ENCODE measurements around the gene MIPOL1.

Gene MIPOL1

GRCh38 chr14:37585101-37585511 lies 387.4 kb downstream of the MIPOL1 start:
- DNase-seq (ENCODE audit: extremely low read depth, insufficient read length) = no peak
- no peaks in the 10 kb centered on the region for H3K36me3 ChIP-seq (ENCODE audit: control insufficient read depth, insufficient read depth, low read length)
- H3K27me3 ChIP-seq (replicated peaks; ENCODE audit: control insufficient read depth, insufficient read depth, low read length) = no peaks in the 10 kb centered on the region
- no peak overlapping the region for H3K4me3 ChIP-seq (replicated peaks; ENCODE audit: low read depth, low read length)
- TF ChIP-seq CTCF (IDR thresholded peaks at IDR 0.05; ENCODE audit: insufficient read depth, low read length, poor library complexity, severe bottlenecking) = no peak

- DNase-seq (ENCODE audit: extremely low read depth, insufficient read length) = no peak
- Histone ChIP-seq H3K4me3 (replicated peaks; ENCODE audit: low read depth, low read length) (no peak overlapping the region), H3K27me3 (replicated peaks; ENCODE audit: control insufficient read depth, insufficient read depth, low read length) (no peaks in the 10 kb centered on the region), H3K36me3 (ENCODE audit: control insufficient read depth, insufficient read depth, low read length) (no peaks in the 10 kb centered on the region)
- TF ChIP-seq CTCF (IDR thresholded peaks at IDR 0.05; ENCODE audit: insufficient read depth, low read length, poor library complexity, severe bottlenecking) = no peak
These were observed 388.4 kb downstream of the MIPOL1 start for GRCh38 chr14:37585971-37586796.

- no peak for DNase-seq (ENCODE audit: extremely low read depth, insufficient read length)
- no peaks in the 10 kb centered on the region for H3K27me3 ChIP-seq (replicated peaks; ENCODE audit: control insufficient read depth, insufficient read depth, low read length)
- no peak for TF ChIP-seq CTCF (IDR thresholded peaks at IDR 0.05; ENCODE audit: insufficient read depth, low read length, poor library complexity, severe bottlenecking)
- H3K4me3 ChIP-seq (replicated peaks; ENCODE audit: low read depth, low read length) = no peak overlapping the region
- H3K36me3 ChIP-seq (ENCODE audit: control insufficient read depth, insufficient read depth, low read length) = no peaks in the 10 kb centered on the region
These were observed 389.0 kb downstream of the MIPOL1 start for GRCh38 chr14:37586797-37587130.

- no peak for DNase-seq (ENCODE audit: extremely low read depth, insufficient read length)
- no peaks in the 10 kb centered on the region for H3K36me3 ChIP-seq (ENCODE audit: control insufficient read depth, insufficient read depth, low read length)
- H3K4me3 ChIP-seq (replicated peaks; ENCODE audit: low read depth, low read length) = no peak overlapping the region
- no peaks in the 10 kb centered on the region for H3K27me3 ChIP-seq (replicated peaks; ENCODE audit: control insufficient read depth, insufficient read depth, low read length)
- TF ChIP-seq CTCF (IDR thresholded peaks at IDR 0.05; ENCODE audit: insufficient read depth, low read length, poor library complexity, severe bottlenecking) = no peak
These were observed 389.5 kb downstream of the MIPOL1 start for GRCh38 chr14:37587131-37587803.

GRCh38 chr14:37587881-37588666 lies 390.3 kb downstream of the MIPOL1 start:
- DNase-seq (ENCODE audit: extremely low read depth, insufficient read length) = no peak

More at GRCh38 chr14:37587881-37588666, 390.3 kb downstream of the MIPOL1 start:
- Histone ChIP-seq H3K4me3 (replicated peaks; ENCODE audit: low read depth, low read length) (no peak overlapping the region), H3K36me3 (ENCODE audit: control insufficient read depth, insufficient read depth, low read length) (no peaks in the 10 kb centered on the region), H3K27me3 (replicated peaks; ENCODE audit: control insufficient read depth, insufficient read depth, low read length) (no peaks in the 10 kb centered on the region)
- TF ChIP-seq CTCF (IDR thresholded peaks at IDR 0.05; ENCODE audit: insufficient read depth, low read length, poor library complexity, severe bottlenecking) = no peak
